ENCODE results near the gene TRPC4.

The TRPC4 gene

DNA sequence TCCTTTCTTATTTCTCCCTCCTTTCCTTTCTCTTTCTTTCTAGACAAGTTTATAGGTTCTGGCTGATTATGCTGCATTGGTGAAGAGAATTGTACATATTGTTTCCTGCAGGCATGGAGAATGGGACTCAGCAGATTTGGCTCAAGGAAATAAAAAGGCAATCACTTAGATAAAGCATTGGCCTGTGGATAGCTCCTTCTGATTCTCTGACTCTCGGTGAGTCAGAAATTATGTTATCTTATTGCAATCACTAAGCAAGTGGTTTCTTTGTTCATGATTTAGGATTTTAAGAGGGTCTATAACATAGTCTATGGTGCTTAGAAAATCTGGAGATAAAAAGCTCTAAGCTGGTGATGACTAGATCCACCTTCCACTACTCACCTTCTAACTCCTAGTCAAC lies 217.0 kb downstream of the TRPC4 start:
- no peak for DNase-seq

DNA sequence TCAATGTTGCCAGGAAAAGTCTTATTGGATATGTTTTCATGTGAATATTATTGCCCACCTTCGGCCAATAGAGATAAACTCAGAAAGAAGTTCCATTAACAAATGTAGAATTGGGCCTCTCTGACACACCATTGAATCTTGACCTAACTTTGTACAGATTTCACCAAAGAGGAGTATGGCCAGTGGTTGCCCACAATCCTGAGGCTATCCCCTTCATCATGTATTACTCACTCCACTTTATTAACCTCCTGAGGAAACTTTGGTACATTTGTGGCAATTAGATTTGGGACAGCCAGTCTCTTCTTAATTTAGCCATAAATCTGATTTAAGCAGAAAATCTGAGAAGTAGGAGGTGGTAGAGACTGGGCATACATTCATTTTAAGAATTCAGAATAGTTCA lies 217.7 kb downstream of the TRPC4 start:
- no peak for DNase-seq

DNA sequence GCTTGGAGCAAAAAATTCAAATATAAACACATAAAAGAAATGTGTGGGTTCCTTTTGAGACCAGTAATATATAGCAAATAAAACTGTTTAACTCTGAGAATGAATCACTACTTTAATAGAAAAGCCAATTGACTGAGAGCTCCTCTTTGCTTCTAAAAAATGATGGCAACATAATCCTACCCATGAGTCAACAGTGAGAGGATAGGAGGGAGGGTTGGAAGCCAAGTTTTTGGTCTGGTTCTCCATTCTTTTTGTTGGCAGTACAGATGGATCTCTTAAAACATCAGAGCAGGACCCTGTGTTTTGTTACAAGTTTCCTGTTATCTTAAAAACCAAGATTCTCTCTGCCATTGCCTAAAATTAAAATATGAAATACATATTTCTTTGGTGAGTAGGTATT lies 221.0 kb downstream of the TRPC4 start:
- no peak for DNase-seq

DNA sequence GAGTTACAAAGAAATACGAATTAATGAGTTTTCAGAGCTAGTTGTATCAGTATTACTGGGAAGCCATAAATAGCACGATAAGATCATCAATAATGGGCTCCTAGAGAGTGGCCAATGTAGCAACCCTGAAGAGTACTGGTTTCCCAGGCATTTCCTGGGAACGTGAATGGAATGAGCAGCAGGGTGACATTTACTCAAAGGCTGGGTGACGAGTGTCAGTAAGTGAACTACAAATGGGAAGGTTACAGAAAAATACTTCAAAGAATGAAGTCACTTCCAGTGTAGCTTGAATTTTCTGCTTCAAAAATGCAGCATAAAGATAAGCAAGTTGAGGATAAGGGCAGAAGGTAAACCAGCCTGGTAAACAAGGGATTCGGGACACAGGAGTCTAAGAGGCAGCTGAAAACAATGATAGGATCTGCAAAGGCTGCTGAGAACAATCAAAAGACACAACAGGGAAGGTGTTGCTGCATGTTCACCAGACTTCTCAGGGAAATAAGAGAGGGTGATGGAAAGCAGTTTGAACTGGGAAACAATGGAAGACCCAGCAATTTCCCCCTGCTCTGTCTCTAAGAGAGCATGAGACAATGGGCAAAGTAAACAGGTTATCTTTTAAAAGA lies 222.4 kb downstream of the TRPC4 start:
- no peak for DNase-seq

DNA sequence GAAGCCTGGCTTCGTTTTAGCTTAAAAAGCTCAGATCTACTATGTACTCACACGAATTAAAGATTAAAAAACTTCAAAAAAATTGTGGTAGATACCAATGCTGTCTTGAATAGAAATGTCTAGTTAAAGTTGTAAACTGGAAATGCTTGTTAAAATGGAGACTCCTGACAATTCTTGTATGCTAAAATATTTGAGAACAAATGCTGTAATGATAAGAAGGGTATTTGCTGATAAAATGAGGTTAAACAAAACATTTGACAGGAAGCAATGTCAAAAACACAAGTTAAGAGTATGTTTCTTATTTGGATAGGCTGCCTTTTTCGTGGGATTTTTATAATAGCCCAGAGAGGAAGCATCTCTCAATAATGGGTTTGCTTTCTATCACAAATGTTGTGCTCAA lies 223.0 kb downstream of the TRPC4 start:
- no peak for DNase-seq

DNA sequence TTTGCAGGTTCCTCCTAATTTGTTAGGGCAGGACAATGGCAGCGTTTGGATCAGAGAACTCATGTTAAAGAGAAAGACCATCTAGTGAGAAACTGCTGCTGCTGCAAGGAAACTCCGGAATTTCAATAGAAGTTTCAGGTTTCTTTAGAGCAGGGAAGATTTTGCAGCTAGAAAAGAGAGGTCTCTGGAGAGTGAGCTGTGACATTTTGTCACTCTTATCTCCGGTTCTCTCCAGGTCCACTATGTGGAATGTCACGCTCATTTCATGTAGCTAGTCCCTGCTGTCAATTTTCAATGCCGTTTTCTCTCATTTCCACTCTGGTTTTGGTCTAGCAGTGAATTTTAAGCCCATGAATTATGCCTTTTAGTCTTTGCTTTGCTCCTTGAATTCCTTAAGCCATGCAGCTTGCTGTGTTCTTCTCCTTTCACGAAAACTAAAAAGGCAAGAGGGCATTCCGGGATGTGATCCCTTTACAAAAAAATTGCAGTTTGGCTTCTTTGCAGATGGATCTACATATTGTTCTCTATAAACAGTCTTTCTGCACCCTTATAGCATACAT lies 224.3 kb downstream of the TRPC4 start:
- no peak for DNase-seq

DNA sequence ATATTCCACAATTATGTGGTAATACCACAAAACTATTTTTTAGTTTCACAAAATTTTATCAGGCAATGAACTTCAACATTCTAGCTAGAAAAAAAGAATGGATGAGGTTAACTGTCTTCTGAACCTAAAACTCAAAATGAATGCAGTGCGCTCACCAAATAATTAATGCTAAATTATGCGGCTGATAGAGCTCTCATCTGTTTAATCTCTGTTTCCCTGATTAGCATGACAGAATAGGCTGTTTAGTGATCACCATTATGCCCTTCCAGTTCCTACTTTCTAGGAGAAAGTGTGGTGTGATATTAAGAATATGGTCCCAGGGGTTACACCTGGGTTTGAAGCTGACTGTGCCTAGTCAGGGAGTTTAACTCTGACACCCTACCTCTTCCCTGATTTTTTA lies 228.2 kb downstream of the TRPC4 start:
- no peak for DNase-seq

DNA sequence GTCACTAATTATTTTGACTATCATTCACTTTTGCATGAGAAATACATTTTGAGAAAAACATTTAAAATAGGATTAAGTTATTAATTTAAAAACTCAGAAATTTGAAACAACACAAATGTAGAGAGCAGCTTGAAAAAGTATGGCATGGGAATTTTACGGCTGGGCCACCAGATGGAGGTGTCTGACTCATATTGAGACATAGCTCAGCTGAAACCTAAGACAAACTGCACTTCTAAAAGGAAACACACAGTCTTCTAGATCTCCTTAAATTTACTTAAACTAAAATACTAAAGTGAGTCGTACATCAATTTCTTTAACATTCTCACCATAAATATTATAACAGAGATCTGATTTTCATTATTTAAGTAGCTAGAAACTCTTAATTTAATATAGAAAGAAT lies 229.1 kb downstream of the TRPC4 start:
- DNase-seq = no peak

DNA sequence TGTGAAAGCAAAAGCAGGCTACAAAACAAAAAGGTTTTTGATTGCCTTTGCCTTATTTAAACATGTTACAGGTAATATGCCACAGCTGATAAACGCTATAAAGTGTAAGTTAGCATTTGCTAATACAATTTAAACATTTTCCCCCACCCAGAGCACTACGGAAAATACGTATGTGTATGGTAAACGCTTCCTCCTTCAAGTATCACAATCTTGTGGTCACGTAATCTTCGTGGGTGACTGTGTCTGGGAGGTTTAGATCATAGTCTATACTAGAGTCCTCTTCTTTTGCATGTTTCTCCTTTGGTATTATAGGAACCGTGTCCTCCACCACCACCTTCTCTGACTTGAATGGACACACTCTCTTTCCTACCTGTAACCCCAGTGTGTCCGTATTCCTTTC lies 232.9 kb downstream of the TRPC4 start:
- no peak for DNase-seq

DNA sequence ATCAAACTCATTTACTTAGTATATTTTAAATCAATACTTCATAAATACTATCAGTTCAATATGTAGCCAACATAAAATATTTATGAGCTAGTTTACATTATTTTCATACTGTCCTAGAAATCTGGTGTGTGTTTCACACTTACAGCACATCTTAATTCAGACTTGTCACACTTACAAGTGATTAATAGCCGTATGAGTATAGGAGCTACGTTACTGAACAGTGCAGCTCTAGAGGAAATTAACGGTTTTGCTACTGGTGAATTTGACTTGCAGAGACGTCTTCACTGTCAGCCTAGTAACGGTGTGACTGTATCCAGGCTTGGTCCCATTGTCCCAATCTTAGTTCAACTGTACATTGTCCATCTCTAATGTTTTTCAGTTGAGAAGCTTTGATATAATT lies 237.3 kb downstream of the TRPC4 start:
- no peak for DNase-seq

DNA sequence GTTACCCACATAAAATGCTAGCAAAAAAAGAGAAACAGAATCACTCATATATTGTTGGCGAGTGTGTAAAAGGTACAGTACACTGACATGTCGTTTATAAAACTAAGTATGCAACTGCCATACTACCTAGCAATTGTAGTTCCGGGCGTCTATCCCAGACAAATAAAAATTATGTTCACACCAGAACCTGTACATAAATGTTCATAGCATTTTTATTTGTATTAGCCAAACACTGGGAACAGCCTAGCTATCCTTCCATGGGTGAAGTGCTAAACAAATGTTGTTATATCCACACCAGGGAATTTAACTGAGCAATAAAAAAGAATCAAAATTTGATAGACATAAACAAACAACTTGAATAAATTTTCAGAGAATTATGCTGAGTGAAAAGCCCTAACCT lies 242.1 kb downstream of the TRPC4 start:
- no peak for DNase-seq

DNA sequence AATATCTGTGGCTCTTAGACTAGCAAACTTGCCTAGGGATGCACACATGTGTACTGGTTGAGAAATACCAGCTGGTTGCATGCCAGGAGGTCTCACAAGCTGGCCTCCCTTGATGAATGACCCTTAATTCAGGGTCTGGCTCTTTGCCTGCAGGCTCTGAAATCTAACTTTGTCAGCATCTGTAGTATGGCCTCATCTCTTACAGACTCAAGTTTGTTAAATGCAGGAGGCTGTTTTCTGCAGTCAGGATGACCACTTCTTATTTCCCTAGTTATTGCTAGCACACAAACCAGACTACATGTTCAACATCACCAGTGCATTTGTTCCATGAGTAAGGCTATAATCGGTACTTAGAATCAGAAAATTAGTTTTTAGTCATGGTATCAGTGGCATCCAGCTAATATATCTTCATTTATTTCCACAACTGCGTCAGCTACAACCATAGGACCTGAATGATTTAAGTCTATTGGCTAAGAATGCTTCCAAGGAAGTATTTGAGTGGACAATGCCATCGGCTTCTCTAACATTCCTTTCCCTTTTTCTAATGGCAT lies 247.7 kb downstream of the TRPC4 start:
- DNase-seq = no peak

DNA sequence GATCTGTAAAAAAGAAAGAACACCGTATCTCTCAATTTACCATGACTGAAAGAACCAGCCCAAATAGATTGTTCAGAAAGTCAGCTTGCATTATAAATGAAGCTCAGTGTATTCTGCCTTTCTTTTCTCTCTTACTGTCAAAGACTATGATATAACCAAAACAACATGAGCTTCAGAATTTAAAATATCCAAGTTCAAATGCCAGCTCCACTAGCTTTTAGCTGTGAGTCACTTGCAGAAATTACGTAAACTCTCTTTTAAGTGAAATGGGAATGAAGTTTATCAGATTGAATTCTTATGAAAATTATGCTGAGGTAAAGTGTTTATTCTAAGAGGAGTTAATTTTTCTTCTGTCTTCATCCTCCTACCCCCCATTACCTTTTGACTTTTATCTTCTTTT lies 251.0 kb downstream of the TRPC4 start:
- no peak for DNase-seq

DNA sequence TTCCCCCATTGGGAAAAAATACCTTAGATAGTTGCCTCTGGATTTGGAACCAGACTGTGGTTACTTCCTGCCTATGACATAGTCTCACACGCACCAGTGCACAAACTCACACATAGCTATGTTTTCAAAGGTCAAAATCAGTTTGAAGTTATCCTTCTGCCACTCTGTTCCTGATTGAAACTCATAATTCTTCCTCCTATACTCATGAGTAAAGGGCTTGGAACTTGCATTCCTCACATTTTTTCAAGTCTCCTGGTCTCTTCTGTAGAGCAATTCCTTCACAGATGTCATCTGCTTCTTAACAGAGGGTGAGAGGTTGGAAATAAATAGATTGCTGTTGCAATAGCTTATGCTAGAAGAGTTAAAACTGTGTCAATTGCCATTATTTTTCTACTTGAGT lies 252.4 kb downstream of the TRPC4 start:
- no peak for DNase-seq

DNA sequence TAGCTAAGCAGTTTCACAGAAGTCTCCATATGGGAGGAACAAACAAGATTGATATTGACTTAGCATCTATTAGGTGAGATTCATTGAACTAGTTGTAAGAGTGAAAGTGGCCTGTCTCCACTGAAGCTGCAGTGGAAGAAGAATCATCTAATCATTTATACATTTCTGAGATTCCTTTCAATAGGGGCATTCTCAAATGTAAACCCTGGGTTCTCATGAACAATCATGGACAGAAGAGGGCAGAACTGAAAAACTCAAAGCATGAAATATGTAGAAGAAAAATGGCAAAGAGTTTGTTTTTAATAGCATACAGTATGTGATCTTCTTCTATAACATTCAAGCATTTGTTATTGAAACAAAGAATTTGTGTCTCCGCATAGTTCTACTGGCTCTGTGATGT lies 253.4 kb downstream of the TRPC4 start:
- no peak for DNase-seq

DNA sequence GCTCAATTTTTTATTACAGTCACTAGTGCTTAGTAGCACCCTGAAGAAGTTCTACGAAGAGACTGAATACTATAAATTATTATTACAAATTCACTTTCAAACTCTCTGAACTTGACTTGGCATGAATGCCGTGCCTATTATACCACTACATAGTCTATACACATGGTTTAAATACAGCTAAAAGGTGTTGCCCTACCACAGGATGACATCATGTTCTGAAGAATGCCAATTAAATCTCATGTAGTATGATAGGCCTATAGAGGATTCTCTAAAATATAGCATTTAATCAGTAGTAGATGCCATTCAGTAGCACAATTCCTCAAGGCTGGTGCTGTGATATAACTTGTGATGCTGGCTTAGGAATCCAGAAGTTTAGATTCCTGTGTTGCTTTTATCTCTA lies 254.3 kb downstream of the TRPC4 start:
- no peak for DNase-seq

DNA sequence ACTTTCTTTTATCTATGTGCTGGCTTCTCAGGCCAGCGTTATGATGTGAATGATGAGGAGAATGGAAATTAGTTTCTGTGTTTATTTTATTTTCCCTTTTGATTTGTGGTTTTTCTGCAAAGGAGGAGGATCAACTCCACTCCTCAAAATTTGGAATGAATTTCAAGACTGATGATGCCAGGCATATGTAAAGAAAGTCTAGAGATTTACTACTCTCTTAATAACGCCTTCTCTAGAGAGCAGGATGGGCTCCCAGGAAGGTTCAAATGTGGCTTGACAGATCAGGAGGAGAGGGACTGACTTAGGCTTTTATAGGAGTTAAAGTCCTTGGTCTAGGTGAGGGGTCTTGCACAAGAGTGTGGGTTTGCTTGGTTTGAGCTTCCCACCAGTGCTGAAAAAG lies 255.9 kb downstream of the TRPC4 start:
- DNase-seq = no peak

DNA sequence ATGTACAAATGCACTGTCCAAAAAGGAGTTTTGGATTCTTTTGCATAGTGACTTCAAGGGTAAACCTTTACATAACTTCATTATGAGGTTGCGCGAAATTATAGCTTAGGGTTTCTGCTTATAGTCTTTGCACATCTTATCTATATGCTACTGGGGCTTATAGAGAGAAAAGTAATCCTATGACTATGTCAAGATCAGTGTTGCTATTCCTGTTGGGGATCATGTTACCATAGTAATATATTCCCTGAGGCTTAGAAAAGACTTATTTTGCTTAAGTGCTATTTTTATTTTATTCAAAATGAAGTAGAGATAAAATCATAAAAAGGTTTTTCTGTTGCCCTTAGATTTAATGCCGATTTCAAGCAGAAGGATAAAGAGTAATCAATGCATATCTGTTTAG lies 256.3 kb downstream of the TRPC4 start:
- no peak for DNase-seq

DNA sequence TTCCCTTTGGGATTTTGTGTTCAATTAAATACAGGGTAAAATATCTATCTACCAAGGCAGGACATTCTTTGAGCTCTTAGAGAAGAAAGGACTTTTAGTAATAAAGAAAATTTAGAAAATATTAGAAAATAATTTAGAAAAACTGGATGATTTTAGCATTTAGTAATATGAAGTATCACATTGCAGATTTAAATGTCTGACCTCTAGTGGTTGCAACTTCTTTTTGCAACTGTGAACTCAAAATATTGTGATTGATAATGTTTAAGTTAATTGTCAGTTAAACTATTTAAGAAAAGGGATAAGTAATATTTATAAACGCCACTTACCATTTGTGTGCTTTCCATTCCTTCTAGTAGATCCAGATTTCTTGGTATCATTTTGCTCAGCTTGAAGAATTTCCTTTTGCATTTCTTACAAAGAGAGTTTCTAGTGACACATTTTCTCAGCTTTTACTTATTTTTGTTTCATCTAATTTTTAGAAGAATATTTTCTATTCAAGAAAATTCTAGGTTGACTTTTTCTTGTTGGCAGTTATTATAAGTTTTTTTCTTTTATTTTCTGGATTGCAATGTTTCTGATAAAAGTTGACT lies 260.7 kb downstream of the TRPC4 start:
- no peak for DNase-seq

DNA sequence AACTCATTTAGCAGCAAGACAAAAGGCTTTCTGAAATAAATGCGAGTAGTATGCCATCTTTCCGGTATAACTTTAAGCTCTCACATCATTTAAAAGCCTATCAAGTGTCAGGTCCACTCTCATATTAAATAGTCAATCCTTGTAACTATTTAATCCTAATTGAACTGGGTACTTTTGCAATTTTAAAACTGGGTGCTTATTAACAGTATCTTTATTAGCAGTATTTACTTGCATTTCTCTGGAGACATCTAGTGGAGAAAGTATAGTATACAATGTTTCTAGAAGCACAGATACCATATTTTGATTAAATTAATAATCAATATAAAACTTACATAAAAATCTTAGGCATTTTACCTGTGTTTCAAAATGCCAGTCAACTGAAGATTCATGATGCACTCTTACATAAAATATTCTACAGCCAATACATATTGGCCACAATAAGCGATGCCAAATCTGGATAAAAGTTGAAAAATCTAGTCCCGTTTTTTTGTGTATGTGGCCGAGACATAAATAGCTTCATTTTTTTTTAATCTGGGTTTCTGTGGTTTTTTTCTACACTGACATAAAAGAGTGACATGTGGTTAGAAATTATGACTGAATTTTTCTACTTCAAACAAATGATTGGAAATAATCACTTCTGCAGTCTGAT lies 266.7 kb downstream of the TRPC4 start:
- DNase-seq = no peak

DNA sequence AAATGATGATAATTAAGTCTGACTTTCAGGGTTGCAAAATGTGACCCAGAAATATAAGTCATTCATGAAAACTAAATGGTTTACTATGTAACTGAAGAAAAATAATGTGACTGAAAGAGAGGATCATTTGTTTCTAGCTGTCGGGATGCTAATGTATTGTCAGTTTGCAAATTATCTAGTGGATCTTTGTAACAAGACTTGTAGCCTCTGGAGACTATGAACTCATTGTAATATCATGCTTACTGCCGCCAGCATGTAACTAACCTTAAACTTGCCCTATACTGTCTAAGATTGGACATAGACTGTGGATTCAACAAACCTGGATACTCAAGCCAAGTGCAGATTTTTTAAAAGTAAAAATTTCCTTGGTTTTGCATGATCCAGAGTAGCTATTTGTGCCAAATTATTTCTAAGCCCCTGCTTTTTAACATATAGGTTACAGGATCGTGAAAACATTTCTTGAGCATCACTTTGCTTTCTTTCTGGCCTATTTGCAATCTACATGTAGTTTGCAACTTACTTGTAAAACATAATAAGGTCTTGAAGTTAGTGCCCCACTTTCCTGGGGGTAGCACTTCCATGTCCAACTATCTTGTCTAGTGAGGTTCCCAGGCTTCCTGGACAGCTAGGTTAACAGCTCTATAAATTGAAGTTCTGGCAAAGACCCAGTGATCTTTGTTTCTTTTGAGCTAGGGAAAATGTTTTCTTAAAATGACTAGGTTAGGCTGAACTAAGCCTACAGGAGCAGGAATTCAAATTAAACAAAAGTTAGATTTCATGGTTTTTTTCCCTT lies 267.7 kb downstream of the TRPC4 start:
- no peak for DNase-seq

DNA sequence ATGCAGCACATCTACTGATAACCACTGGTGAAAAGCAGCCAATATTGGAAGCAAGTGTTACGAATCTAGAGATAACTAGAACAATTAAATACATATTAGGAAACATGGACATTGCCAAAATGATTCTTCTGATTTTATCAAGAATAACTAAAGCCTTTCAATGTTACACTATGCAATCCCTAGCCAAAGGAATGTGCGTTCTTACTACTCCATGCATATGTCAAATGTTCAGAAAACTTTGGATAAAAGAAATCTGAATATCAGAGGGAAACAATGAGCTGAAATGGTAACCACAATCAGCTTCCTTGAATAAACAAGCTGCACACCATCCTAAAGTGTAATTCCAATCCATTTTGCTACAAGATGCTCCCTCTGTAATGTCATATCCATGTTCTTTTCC lies 270.1 kb downstream of the TRPC4 start:
- DNase-seq = no peak

DNA sequence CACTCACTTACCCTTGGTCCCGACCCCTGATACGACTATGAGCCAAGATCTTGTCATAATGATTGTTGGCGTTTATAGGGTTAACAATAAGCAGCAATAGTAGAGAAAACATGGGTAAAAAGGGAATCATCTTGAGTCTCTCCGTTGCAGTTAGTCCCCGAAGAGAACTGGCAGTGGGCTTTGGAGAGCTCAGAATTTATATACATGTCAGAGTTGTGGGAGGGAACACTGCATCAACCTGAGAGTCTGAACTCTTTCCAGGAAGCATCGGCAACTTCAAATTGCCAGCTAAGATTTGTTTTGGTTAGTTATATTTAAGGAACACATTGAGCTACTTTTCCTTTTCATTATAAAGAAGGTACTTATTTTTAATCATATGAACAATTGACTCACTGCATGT lies 271.0 kb downstream of the TRPC4 start, which contains the start of gene POSTN:
TSS of gene POSTN (minus strand) at position 172 of the 400 bp plus-strand sequence. CDS start at position 130, 42 bp downstream.
- DNase-seq = no peak

Data from NCI-H1694 (cell line).